Gastrocnemius medialis (tissue), 4 donors: ENCODE measurements around the gene FCN2. TPM values are rescaled to one million over a fixed set of nuclear protein-coding genes. Genes with fewer than 3 reads are reported as not detected.

ENCODE experiments used
- ATAC-seq, 2 donors: fragments of 150-250 bp; one replicate each; pipeline ENCODE4 v1.9.1; 2016
- DNase-seq, 2 donors: peaks; one replicate each; pipeline ENCODE4 v3.0.0-alpha.2; 2019
- H3K27ac ChIP-seq, 4 donors: fragments of 200-600 bp; sonication (generic); 1 replicate in 1 of 4; 2 replicates in 3 of 4; pipeline ENCODE4 v1.5.1; 2016 to 2018; ENCODE audit warnings: mild to moderate bottlenecking in 2 of 4, moderate library complexity in 1 of 4
- H3K27me3 ChIP-seq, 3 donors: fragments of 200-600 bp; sonication (generic) in 2 of 3; 1 replicate in 1 of 3; 2 replicates in 2 of 3; pipeline versions ENCODE4 v1.5.1 to v1.6.0; 2016 to 2019; ENCODE audit warnings: mild to moderate bottlenecking in 1 of 3, moderate library complexity in 1 of 3
- H3K36me3 ChIP-seq, 2 donors: fragments of 200-600 bp; sonication (generic) in 1 of 2; one replicate each; pipeline ENCODE4 v1.5.1; 2017 to 2018
- H3K4me1 ChIP-seq, 2 donors: fragments of 200-600 bp; sonication (generic) in 1 of 2; one replicate each; pipeline ENCODE4 v1.5.1; 2016 to 2017; ENCODE audit warnings: mild to moderate bottlenecking in 2 of 2
- H3K4me3 ChIP-seq, 4 donors: fragments of 200-600 bp; sonication (generic) in 3 of 4; 1 replicate in 1 of 4; 2 replicates in 3 of 4; pipeline ENCODE4 v1.5.1; 2016 to 2019; ENCODE audit warnings: mild to moderate bottlenecking in 2 of 4
- H3K9me3 ChIP-seq, 3 donors: fragments of 200-600 bp; sonication (generic) in 2 of 3; 1 replicate in 1 of 3; 2 replicates in 2 of 3; pipeline ENCODE4 v1.5.1; 2016 to 2019
- POLR2A ChIP-seq, 2 donors: fragments of 450-650 bp; IDR thresholded peaks; one replicate each; pipeline ENCODE4 v1.6.1; 2017; ENCODE audit warnings: antibody characterized with exemption in 2 of 2, mild to moderate bottlenecking in 2 of 2, moderate library complexity in 2 of 2
- in situ Hi-C, 4 donors: fragments of 200-750 bp; cut with MboI; loops; one replicate each; pipeline versions ENCODE4 v1.15.0 to v1.8.0; 2017; ENCODE audit warnings: low sequenced_read_pairs in 4 of 4
- intact Hi-C: fragments of 100-400 bp; cut with DNase I; formaldehyde crosslinking; loops from one replicate; pipeline ENCODE4 v1.15.1; 2023; ENCODE audit warnings: low total_unique reads
- total RNA-seq, 4 donors: library from RNA; depleted of rRNA; stranded (reverse); fragments of >200 nt; gene quantifications; one replicate each; pipeline versions ENCODE4 v1.1.0 to v1.2.3, GENCODE V29; 2016
- TF ChIP-seq, protein P1 (sequence below), 5 experiments: fragments of 450-650 bp in 3 of 5; fragments of 200-600 bp in 2 of 5; sonication (generic) in 2 of 5; IDR thresholded peaks in 4 of 5; conservative IDR thresholded peaks in 1 of 5; 1 replicate in 4 of 5; 2 replicates in 1 of 5; pipeline ENCODE4 v1.5.1; 2016 to 2019; ENCODE audit warnings: antibody characterized with exemption in 5 of 5, mild to moderate bottlenecking in 3 of 5, moderate library complexity in 3 of 5

Gene FCN2
- total RNA-seq: not detected

DNA sequence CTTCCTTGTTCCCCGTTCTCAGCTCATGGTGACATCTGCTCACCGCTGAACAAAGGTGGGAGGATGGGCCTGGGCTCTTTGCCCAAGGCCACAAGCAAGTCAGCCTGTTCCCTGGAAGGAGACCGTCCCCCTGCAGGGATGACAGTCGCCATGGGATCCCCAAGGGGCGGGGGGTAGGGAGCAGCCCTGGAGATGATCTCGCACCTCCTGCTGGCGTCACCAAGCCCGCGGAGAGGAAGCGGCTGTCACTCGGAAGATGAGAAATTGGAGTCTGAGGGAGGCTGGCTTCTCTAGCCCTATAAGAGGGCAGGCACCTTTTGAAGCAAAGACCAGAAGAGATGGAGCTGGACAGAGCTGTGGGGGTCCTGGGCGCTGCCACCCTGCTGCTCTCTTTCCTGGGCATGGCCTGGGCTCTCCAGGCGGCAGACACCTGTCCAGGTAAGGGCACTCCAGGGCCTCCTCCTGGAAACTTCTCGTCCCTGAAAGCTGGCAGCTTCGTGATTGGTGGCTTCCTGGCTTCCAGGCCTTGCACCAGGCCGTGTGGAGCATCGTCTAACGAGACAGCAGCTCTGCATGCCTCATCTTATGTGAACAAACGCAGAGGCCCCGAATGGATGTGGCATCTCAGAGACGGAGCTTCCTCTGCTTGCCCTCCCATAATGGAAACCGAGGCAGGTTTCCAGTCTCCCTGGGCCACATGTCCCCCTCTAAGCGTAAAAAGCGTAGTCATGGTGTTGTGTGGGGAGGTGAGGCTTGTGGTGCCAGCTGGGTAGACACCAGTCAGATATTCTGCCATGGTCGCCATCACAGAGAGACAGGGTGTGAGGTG is at the start of gene FCN2:
Gene FCN2, plus strand, starts transcription at position 327 of the 829 bp plus-strand sequence. Its CDS starts 12 bp downstream, at position 339.
- Histone ChIP-seq H3K27ac (no peak within 1 kb of the TSS), H3K36me3 (no peaks in the 10 kb centered on the region), H3K4me1 (no peaks in the 10 kb centered on the region), H3K9me3 (no peaks in the 10 kb centered on the region), H3K4me3 (no peak within 1 kb of the TSS), H3K27me3 (no peaks in the 10 kb centered on the region)
- in situ Hi-C loops (no loop called here), intact Hi-C loops (no loop called here)
- no peak for TF ChIP-seq POLR2A (IDR thresholded peaks at IDR 0.05)
- TF ChIP-seq, protein P1, sequence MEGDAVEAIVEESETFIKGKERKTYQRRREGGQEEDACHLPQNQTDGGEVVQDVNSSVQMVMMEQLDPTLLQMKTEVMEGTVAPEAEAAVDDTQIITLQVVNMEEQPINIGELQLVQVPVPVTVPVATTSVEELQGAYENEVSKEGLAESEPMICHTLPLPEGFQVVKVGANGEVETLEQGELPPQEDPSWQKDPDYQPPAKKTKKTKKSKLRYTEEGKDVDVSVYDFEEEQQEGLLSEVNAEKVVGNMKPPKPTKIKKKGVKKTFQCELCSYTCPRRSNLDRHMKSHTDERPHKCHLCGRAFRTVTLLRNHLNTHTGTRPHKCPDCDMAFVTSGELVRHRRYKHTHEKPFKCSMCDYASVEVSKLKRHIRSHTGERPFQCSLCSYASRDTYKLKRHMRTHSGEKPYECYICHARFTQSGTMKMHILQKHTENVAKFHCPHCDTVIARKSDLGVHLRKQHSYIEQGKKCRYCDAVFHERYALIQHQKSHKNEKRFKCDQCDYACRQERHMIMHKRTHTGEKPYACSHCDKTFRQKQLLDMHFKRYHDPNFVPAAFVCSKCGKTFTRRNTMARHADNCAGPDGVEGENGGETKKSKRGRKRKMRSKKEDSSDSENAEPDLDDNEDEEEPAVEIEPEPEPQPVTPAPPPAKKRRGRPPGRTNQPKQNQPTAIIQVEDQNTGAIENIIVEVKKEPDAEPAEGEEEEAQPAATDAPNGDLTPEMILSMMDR (IDR thresholded peaks at IDR 0.05 in 4 of 5, conservative IDR thresholded peaks at IDR 0.05 in 1 of 5): no peak
- DNase-seq (no peak), ATAC-seq (no peak)

DNA sequence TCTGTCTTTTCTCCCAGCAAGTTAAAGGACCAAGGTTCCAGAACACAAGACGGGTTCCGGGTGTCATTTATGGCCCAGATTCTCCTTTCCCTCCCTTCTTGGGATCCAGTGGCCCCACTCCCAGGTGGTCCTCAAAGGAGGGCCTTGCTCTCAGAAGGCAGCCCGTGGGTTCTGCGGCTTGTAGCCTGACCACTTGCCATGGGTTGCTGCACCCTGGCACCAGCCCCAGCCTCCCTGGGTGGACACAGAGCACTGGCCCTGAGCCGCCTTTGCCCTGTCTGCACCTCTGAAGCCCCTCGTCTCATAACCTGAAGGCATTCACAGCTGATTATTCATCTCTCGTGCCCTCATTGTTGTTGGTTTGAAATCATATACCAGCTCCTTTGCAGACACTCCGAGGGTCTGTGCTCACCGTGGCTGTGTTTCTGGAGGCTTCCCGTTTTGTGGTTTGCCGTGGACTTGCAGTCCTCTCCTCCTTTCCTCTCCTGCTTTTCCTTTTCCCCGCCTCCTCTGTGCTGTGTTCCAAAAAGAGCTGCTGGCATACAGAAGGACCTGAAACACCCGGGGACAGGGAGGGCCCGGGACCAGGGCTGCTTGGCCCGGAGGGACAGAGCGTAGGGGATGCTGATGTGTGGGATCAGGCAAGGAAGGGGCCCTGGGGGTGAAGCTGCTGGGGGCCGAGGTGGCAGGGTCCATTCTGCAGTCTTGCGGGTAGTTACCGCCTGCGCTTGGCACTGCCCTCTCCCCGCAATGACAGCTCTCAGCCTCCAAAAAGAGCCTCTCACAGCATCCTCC is 49.5 kb upstream of the FCN2 start:
- TF ChIP-seq POLR2A (IDR thresholded peaks at IDR 0.05): no peak
- TF ChIP-seq, protein P1 (IDR thresholded peaks at IDR 0.05 in 4 of 5, conservative IDR thresholded peaks at IDR 0.05 in 1 of 5): no peak
- no peaks in the 10 kb centered on the region for H3K36me3 ChIP-seq
- DNase-seq (no peak), ATAC-seq (no peak)
- H3K27me3 ChIP-seq: no peaks in the 10 kb centered on the region
- intact Hi-C loops (no loop called here), in situ Hi-C loops (no loop called here)
- H3K4me1 ChIP-seq: no peaks in the 10 kb centered on the region
- no peaks in the 10 kb centered on the region for H3K9me3 ChIP-seq
- H3K4me3 ChIP-seq: no peak overlapping the region
- no peak overlapping the region for H3K27ac ChIP-seq

DNA sequence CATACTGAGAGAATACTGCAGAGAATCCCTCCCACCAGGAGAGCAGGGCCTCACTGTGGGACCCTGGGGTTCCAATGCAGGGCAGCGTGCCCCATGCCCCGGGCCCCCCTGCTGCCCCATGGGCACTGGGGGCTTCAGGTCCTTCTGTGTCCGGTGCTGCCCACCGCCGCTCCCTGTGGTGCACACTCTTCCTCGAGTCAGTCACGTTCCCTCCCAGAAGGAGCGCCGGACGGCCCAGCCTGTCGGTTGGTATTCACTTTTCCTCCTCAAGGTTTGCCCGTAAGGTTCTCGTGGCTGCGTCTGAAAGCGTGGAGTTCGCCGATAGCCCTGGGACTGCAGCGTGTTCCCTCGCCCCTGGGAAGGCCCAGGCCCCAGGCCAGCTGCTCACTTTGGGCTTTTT is 48.1 kb upstream of the FCN2 start:
- Histone ChIP-seq H3K27ac (no peak overlapping the region), H3K36me3 (no peaks in the 10 kb centered on the region), H3K4me3 (no peak overlapping the region), H3K27me3 (no peaks in the 10 kb centered on the region), H3K9me3 (no peaks in the 10 kb centered on the region), H3K4me1 (no peaks in the 10 kb centered on the region)
- in situ Hi-C loops (no loop called here), intact Hi-C loops (no loop called here)
- DNase-seq: no peak
- ATAC-seq: no peak
- TF ChIP-seq POLR2A (IDR thresholded peaks at IDR 0.05): no peak
- TF ChIP-seq, protein P1 (IDR thresholded peaks at IDR 0.05 in 4 of 5, conservative IDR thresholded peaks at IDR 0.05 in 1 of 5): no peak

DNA sequence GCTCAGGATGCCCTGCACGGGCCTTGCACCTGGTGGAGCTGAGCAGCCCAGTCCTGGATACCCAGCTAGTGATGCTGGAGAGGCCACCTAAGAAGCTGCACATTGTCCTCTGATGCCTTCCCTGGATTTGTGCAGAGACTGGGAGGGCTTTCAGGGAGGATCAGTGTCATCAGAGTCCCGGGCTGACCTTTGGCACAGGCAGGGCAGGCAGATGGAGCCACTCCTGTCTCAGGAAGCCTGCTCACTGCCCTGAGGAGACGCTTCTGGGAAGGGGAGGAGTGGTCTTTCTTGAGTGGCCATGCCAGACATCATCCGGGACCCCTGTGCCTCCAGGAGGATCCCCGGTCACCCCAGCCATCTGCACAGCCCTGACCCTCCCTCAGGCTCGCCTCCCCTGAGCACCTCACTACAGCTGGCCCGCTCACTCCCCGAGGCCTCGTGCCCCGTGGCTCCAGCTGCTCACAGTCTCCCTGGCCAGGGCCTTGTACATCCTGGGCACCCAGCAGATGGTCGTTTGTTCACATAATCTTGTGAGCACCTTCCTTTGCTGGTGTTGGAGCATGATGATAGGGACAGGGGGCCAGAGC is 47.2 kb upstream of the FCN2 start:
- no peaks in the 10 kb centered on the region for H3K27me3 ChIP-seq
- H3K4me3 ChIP-seq: no peak overlapping the region
- H3K27ac ChIP-seq: no peak overlapping the region
- no peaks in the 10 kb centered on the region for H3K36me3 ChIP-seq
- DNase-seq (no peak), ATAC-seq (no peak)
- in situ Hi-C loops (no loop called here), intact Hi-C loops (no loop called here)
- TF ChIP-seq, protein P1 (IDR thresholded peaks at IDR 0.05 in 4 of 5, conservative IDR thresholded peaks at IDR 0.05 in 1 of 5): no peak
- TF ChIP-seq POLR2A (IDR thresholded peaks at IDR 0.05): no peak
- H3K4me1 ChIP-seq: no peaks in the 10 kb centered on the region
- no peaks in the 10 kb centered on the region for H3K9me3 ChIP-seq
